IMR-90 (cell line): ENCODE results near the gene SENP5. TPM values are rescaled to one million over a fixed set of nuclear protein-coding genes. Genes with fewer than 3 reads are reported as not detected.
"Not testable (repeated sequence)": the region's sequence is repeated elsewhere in the genome, so short reads cannot be mapped to it uniquely, and the experiment has no call there.

Experiments
- ATAC-seq: fragments of 200-7000 bp; cut with Tn5 transposase; 2 replicates; pipeline ENCODE4 v1.9.1; 2020; ENCODE audit warnings: low read depth, mild to moderate bottlenecking, moderate library complexity
- BruUV-seq: library from RNA; stranded (reverse); fragments of 400-500 nt; replicated peaks from 2 replicates; lab custom pipeline; 2021; lab: Mats Ljungman, UMichigan
- CTCF ChIA-PET: fragments of 300-600 bp; formaldehyde crosslinking; extraction: SDS; loops from one replicate; lab custom pipeline; 2021; ENCODE audit warnings: antibody characterized with exemption; lab: Yijun Ruan, JAX
- POLR2A ChIA-PET: fragments of 300-600 bp; sonication (Branson Sonifier 250); formaldehyde crosslinking; loops from one replicate; lab custom pipeline; 2022; ENCODE audit warnings: antibody characterized with exemption; ENCODE audit not compliant: unreplicated experiment; lab: Charles Lee
- DNase-seq: peaks from one replicate; pipeline ENCODE4 v3.0.0; 2013
- H2AFZ ChIP-seq: replicated peaks from 2 replicates; pipeline ENCODE3; 2013; ENCODE audit warnings: low read length, mild to moderate bottlenecking; ENCODE audit not compliant: poor library complexity
- H2AK5ac ChIP-seq: 2 replicates; pipeline ENCODE4 v1.6.1; 2013; ENCODE audit warnings: low read depth, low read length, inconsistent platforms
- H2AK9ac ChIP-seq: replicated peaks from 2 replicates; pipeline ENCODE3; 2013; ENCODE audit warnings: mild to moderate bottlenecking, low read depth, low read length, moderate library complexity; ENCODE audit not compliant: poor library complexity
- H2BK120ac ChIP-seq: 2 replicates; pipeline ENCODE4 v1.6.1; 2013; ENCODE audit warnings: low read depth, low read length, inconsistent platforms
- H2BK15ac ChIP-seq: 3 replicates; pipeline ENCODE4 v1.6.1; 2013; ENCODE audit warnings: low read depth, low read length, inconsistent platforms
- H2BK20ac ChIP-seq: 2 replicates; pipeline ENCODE4 v1.6.1; 2013; ENCODE audit warnings: low read depth, mild to moderate bottlenecking, inconsistent platforms, low read length, moderate library complexity
- H2BK5ac ChIP-seq: 2 replicates; pipeline ENCODE4 v1.6.1; 2013; ENCODE audit warnings: mild to moderate bottlenecking, low read depth, low read length, inconsistent platforms; ENCODE audit not compliant: poor library complexity, severe bottlenecking
- H3K14ac ChIP-seq: replicated peaks from 2 replicates; pipeline ENCODE4 v1.6.1; 2013; ENCODE audit warnings: low read depth, low read length, inconsistent platforms
- H3K18ac ChIP-seq: 2 replicates; pipeline ENCODE4 v1.6.1; 2013; ENCODE audit warnings: low read depth, low read length, control low read depth
- H3K23ac ChIP-seq: 2 replicates; pipeline ENCODE4 v1.6.1; 2013; ENCODE audit warnings: low read depth, low read length, inconsistent platforms
- H3K27ac ChIP-seq: 2 replicates; pipeline ENCODE4 v1.5.1; 2013; ENCODE audit warnings: mild to moderate bottlenecking, control low read depth, low read length; ENCODE audit not compliant: insufficient read depth
- H3K27me3 ChIP-seq: 2 replicates; pipeline ENCODE4 v1.6.1; 2013; ENCODE audit warnings: low read length; ENCODE audit not compliant: control insufficient read depth, insufficient read depth
- H3K36me3 ChIP-seq: 2 replicates; pipeline ENCODE4 v1.6.1; 2013; ENCODE audit warnings: low read length, mixed read lengths; ENCODE audit not compliant: control insufficient read depth, insufficient read depth
- H3K4ac ChIP-seq: 2 replicates; pipeline ENCODE4 v1.6.1; 2013; ENCODE audit warnings: low read depth, low read length, inconsistent platforms
- H3K4me1 ChIP-seq: 2 replicates; pipeline ENCODE4 v1.6.1; 2013; ENCODE audit warnings: low read length, mixed read lengths; ENCODE audit not compliant: control insufficient read depth, insufficient read depth
- H3K4me2 ChIP-seq: 2 replicates; pipeline ENCODE4 v1.6.1; 2013; ENCODE audit warnings: low read depth, mild to moderate bottlenecking, control low read depth, low read length, moderate library complexity
- H3K4me3 ChIP-seq: 2 replicates; pipeline ENCODE4 v1.5.1; 2013; ENCODE audit warnings: low read depth, mild to moderate bottlenecking, control low read depth, low read length, moderate library complexity; ENCODE audit not compliant: insufficient read depth
- H3K56ac ChIP-seq: 2 replicates; pipeline ENCODE4 v1.6.1; 2013; ENCODE audit warnings: low read length, inconsistent platforms; ENCODE audit not compliant: insufficient read depth; ENCODE audit errors: extremely low read depth
- H3K79me1 ChIP-seq, 2 experiments: 2 replicates each; pipeline ENCODE4 v1.6.1; 2013; ENCODE audit warnings: low read length in 2 of 2, inconsistent platforms in 1 of 2, low read depth in 1 of 2
- H3K9ac ChIP-seq: 2 replicates; pipeline ENCODE4 v1.6.1; 2013; ENCODE audit warnings: low read depth, low read length, control low read depth
- H3K9me1 ChIP-seq: 2 replicates; pipeline ENCODE4 v1.6.1; 2013; ENCODE audit warnings: low read length, inconsistent platforms; ENCODE audit not compliant: insufficient read depth
- H3K9me3 ChIP-seq: 2 replicates; pipeline ENCODE4 v1.6.1; 2013; ENCODE audit warnings: low read length; ENCODE audit not compliant: control insufficient read depth, insufficient read depth
- H4K20me1 ChIP-seq: 2 replicates; pipeline ENCODE4 v1.6.1; 2013; ENCODE audit warnings: low read length, inconsistent platforms; ENCODE audit not compliant: insufficient read depth
- H4K5ac ChIP-seq: 2 replicates; pipeline ENCODE4 v1.6.1; 2013; ENCODE audit warnings: mild to moderate bottlenecking, low read depth, low read length, control low read depth
- H4K8ac ChIP-seq, 2 experiments: 2 replicates each; pipeline ENCODE4 v1.6.1; 2013; ENCODE audit warnings: low read depth in 2 of 2, low read length in 2 of 2, control low read depth in 1 of 2, inconsistent platforms in 1 of 2
- H4K91ac ChIP-seq: 2 replicates; pipeline ENCODE4 v1.6.1; 2013; ENCODE audit warnings: low read depth, low read length, inconsistent platforms; ENCODE audit not compliant: insufficient read depth
- CTCF ChIP-seq: conservative IDR thresholded peaks from 2 replicates; pipeline ENCODE4 v1.5.1; 2012; ENCODE audit warnings: mild to moderate bottlenecking, low read depth, low read length, improper control_type of control experiment
- MAFK ChIP-seq: IDR thresholded peaks from 2 replicates; pipeline ENCODE4 v1.6.1; 2012; ENCODE audit warnings: low read depth, low read length, improper control_type of control experiment
- WGBS, 2 experiments: methylation state at CpG; one replicate each; pipeline versions ENCODE4 v1.1.5 to v1.1.7; 2013; ENCODE audit warnings: missing lambda C conversion rate in 2 of 2; ENCODE audit not compliant: insufficient read length in 1 of 2; ENCODE audit errors: extremely low coverage in 2 of 2; 5-methylcytosine and 5-hydroxymethylcytosine counted together
- dilution Hi-C: fragments of 300-500 bp; cut with HindIII; formaldehyde crosslinking; loops from one replicate; pipeline ENCODE4 v1.14.3; 2018; ENCODE audit warnings: low sequenced_read_pairs; ENCODE audit not compliant: unreplicated experiment
- in situ Hi-C: fragments of 300-500 bp; cut with MboI; formaldehyde crosslinking; loops from 3 replicates; pipeline ENCODE4 v1.14.3; 2019; ENCODE audit warnings: low sequenced_read_pairs, inconsistent platforms, mixed read lengths
- intact Hi-C: fragments of 100-400 bp; cut with micrococcal nuclease; formaldehyde crosslinking; loops from 2 replicates; pipeline ENCODE4 v1.10.0; 2022
- polyA plus RNA-seq, 3 experiments: library from polyadenylated mRNA; depleted of rRNA; stranded (reverse); fragments of >200 nt; gene quantifications; 2 replicates each; pipeline ENCODE4 v1.2.3, GENCODE V29; 2012; ENCODE audit warnings: low replicate concordance in 1 of 3
- total RNA-seq: library from RNA; depleted of rRNA; stranded (reverse); fragments of >200 nt; gene quantifications from 2 replicates; pipeline ENCODE4 v1.2.3, GENCODE V29; 2012

SENP5 gene
- total and polyA plus RNA-seq, 2 of the 4 experiments (the other 2 are of a cell fraction): 7.4 to 44.4 TPM

- no peak for ATAC-seq
- H4K8ac ChIP-seq: no peak overlapping the region
- no peak overlapping the region for H2BK120ac ChIP-seq
- no peak overlapping the region for H2BK20ac ChIP-seq
- H3K27ac ChIP-seq: no peak overlapping the region
- DNase-seq: no peak
- no peaks in the 10 kb centered on the region for H3K27me3 ChIP-seq
- H3K4ac ChIP-seq: no peak overlapping the region
- H2AK5ac ChIP-seq: no peak overlapping the region
- no peak overlapping the region for H2AFZ ChIP-seq
- intact Hi-C loops: no loop called here
- H4K20me1 ChIP-seq: no peaks in the 10 kb centered on the region
- H4K5ac ChIP-seq: no peak overlapping the region
- in situ Hi-C loops: no loop called here
- ChIA-PET CTCF (interaction anchor here (0.6 kb wide), 2 partner anchors 103 to 143 kb away, joined by 3 to 6 read pairs; no protein-coding TSS in a partner anchor), POLR2A (interaction anchor here (0.6 kb wide), 2 partner anchors 144 to 206 kb away, joined by 3 to 5 read pairs; no protein-coding TSS in a partner anchor)
- no peaks in the 10 kb centered on the region for H3K9me1 ChIP-seq
- no peak overlapping the region for H3K14ac ChIP-seq
- H3K4me1 ChIP-seq: no peaks in the 10 kb centered on the region
- H3K9me3 ChIP-seq: no peaks in the 10 kb centered on the region
- H3K18ac ChIP-seq: no peak overlapping the region
- no TSS peak for BruUV-seq
- dilution Hi-C loops: no loop called here
- H3K36me3 ChIP-seq: peaks cover 5% of the 10 kb centered on the region
- no peaks in the 10 kb centered on the region for H3K79me1 ChIP-seq
- H2AK9ac ChIP-seq: no peak overlapping the region
- WGBS, 2 experiments: 46% methylated on average over 4 of the region's 8 CpGs; no CpG with 5 or more reads in 1 of the 2 experiments
- H3K4me2 ChIP-seq: no peak overlapping the region
- no peak overlapping the region for H3K23ac ChIP-seq
- no peak overlapping the region for H3K4me3 ChIP-seq
- TF ChIP-seq CTCF: no peak
- peak; percentile 95 for TF ChIP-seq MAFK
- H4K91ac ChIP-seq: no peak overlapping the region
- no peak overlapping the region for H3K9ac ChIP-seq
- no peak overlapping the region for H3K56ac ChIP-seq
- H2BK5ac ChIP-seq: no peak overlapping the region
- no peak overlapping the region for H2BK15ac ChIP-seq
These were observed 32.6 kb upstream of the SENP5 start for GRCh38 chr3:196835086-196835485.

GRCh38 chr3:196836626-196837025, 31.1 kb upstream of the SENP5 start:
- H3K4ac ChIP-seq, POLR2A ChIA-PET, H2AFZ ChIP-seq, H4K91ac ChIP-seq, H3K18ac ChIP-seq, H4K5ac ChIP-seq, H3K4me1 ChIP-seq, intact Hi-C loops, CTCF ChIA-PET, dilution Hi-C loops, ATAC-seq, H2BK5ac ChIP-seq, H2BK120ac ChIP-seq, H2BK15ac ChIP-seq, H4K20me1 ChIP-seq, H3K4me2 ChIP-seq, H3K23ac ChIP-seq, H3K9me3 ChIP-seq, H3K9me1 ChIP-seq, DNase-seq, H4K8ac ChIP-seq, BruUV-seq, in situ Hi-C loops, H2AK5ac ChIP-seq, H3K56ac ChIP-seq, H2AK9ac ChIP-seq, H3K9ac ChIP-seq, H3K79me1 ChIP-seq, H2BK20ac ChIP-seq, H3K27ac ChIP-seq, H3K27me3 ChIP-seq, H3K4me3 ChIP-seq, H3K14ac ChIP-seq, H3K36me3 ChIP-seq: not testable (repeated sequence)
- no CpG with 5 or more reads among the region's 1 CpG for WGBS, 2 experiments
